GM19351 (cell line): ENCODE measurements around the gene MECP2.
A peak's percentile ranks its signal among the peaks of the same experiment; 100 is the strongest.
"Not testable (repeated sequence)": the region's sequence is repeated elsewhere in the genome, so short reads cannot be mapped to it uniquely, and the experiment has no call there.

ENCODE experiments used
- ATAC-seq: cut with Tn5 transposase; IDR thresholded peaks from one replicate; pipeline ENCODE4 v1.9.1; 2021; ENCODE audit warnings: mild to moderate bottlenecking, moderate library complexity; ENCODE audit not compliant: unreplicated experiment

Gene MECP2

GRCh38 chrX:154097589-154098541 is at the start of gene MECP2:
Gene MECP2 (minus strand): TSS chrX:154097717.
- peak; percentile 87 for ATAC-seq

GRCh38 chrX:154144010-154144409 is 46.5 kb upstream of the MECP2 start, which contains the start of gene OPN1LW:
Gene OPN1LW (plus strand): TSS chrX:154144243. CDS start chrX:154144284, 41 bp downstream.
- not testable (repeated sequence) for ATAC-seq

- no peak for ATAC-seq
These were observed 45.6 kb upstream of the MECP2 start for GRCh38 chrX:154142950-154143745.

- ATAC-seq: no peak
These were observed 44.9 kb upstream of the MECP2 start for GRCh38 chrX:154142386-154142785.

GRCh38 chrX:154140742-154141141 is 43.2 kb upstream of the MECP2 start:
- no peak for ATAC-seq

GRCh38 chrX:154140206-154140605 is 42.7 kb upstream of the MECP2 start:
- ATAC-seq: no peak

GRCh38 chrX:154138857-154139256 is 41.3 kb upstream of the MECP2 start:
- ATAC-seq: no peak

GRCh38 chrX:154136627-154137161 is 39.2 kb upstream of the MECP2 start:
- ATAC-seq: no peak

- no peak for ATAC-seq
These were observed 38.1 kb upstream of the MECP2 start for GRCh38 chrX:154135458-154136229.

- ATAC-seq: no peak
These were observed 34.8 kb upstream of the MECP2 start for GRCh38 chrX:154132366-154132765.

GRCh38 chrX:154131955-154132354 is 34.4 kb upstream of the MECP2 start:
- ATAC-seq: no peak

- ATAC-seq: no peak
These were observed 28.6 kb upstream of the MECP2 start for GRCh38 chrX:154126101-154126500.

- ATAC-seq: no peak
These were observed 28.0 kb upstream of the MECP2 start for GRCh38 chrX:154125391-154126040.

GRCh38 chrX:154123241-154124219 is 26.0 kb upstream of the MECP2 start:
- ATAC-seq: no peak

GRCh38 chrX:154121961-154122360 is 24.4 kb upstream of the MECP2 start:
- no peak for ATAC-seq

GRCh38 chrX:154121207-154121606 is 23.7 kb upstream of the MECP2 start:
- ATAC-seq: no peak

GRCh38 chrX:154120567-154120966 is 23.1 kb upstream of the MECP2 start:
- ATAC-seq: no peak

GRCh38 chrX:154117566-154117965 is 20.0 kb upstream of the MECP2 start:
- no peak for ATAC-seq
